Panc1 (cell line): ENCODE data around the gene CIAO2B. TPM values are rescaled to one million over a fixed set of nuclear protein-coding genes. Genes with fewer than 3 reads are reported as not detected.
"Not testable (repeated sequence)": the region's sequence is repeated elsewhere in the genome, so short reads cannot be mapped to it uniquely, and the experiment has no call there.

Experiments
- ATAC-seq: fragments of 200-7000 bp; cut with Tn5 transposase; 2 replicates; pipeline ENCODE4 v1.9.1; 2020; ENCODE audit warnings: mild to moderate bottlenecking, moderate library complexity
- BruUV-seq: library from RNA; stranded (reverse); fragments of 400-500 nt; replicated peaks from 2 replicates; lab custom pipeline; 2021; lab: Mats Ljungman, UMichigan
- CTCF ChIA-PET: fragments of 300-600 bp; sonication (Branson Sonifier 250); formaldehyde crosslinking; loops from one replicate; lab custom pipeline; 2022; ENCODE audit warnings: antibody characterized with exemption; lab: Charles Lee
- POLR2A ChIA-PET: fragments of 300-600 bp; sonication (Branson Sonifier 250); formaldehyde crosslinking; loops from one replicate; lab custom pipeline; 2022; ENCODE audit warnings: antibody characterized with exemption; lab: Charles Lee
- DNase-seq: peaks from one replicate; pipeline ENCODE4 v3.0.0-alpha.2; 2010; ENCODE audit warnings: low read depth, low spot score
- H3K27ac ChIP-seq: 2 replicates; pipeline ENCODE4 v1.5.1; 2011; ENCODE audit warnings: mild to moderate bottlenecking, low read length, inconsistent platforms
- H3K27me3 ChIP-seq: fragments of 200-500 bp; sonication (Bioruptor generic); 2 replicates; pipeline ENCODE4 v1.6.0; 2014; ENCODE audit warnings: low read length, inconsistent platforms; ENCODE audit not compliant: control insufficient read depth, insufficient read depth
- H3K36me3 ChIP-seq: fragments of 200-500 bp; sonication (Bioruptor generic); 2 replicates; pipeline ENCODE4 v1.5.1; 2014; ENCODE audit warnings: inconsistent platforms, mild to moderate bottlenecking, low read length, moderate library complexity; ENCODE audit not compliant: control insufficient read depth, insufficient read depth
- H3K4me1 ChIP-seq: 2 replicates; pipeline ENCODE4 v1.5.1; 2011; ENCODE audit warnings: inconsistent platforms, mild to moderate bottlenecking, low read length, moderate library complexity; ENCODE audit not compliant: control insufficient read depth, insufficient read depth
- H3K4me3 ChIP-seq, 2 experiments: 2 replicates each; pipeline ENCODE4 v1.5.1; 2011 to 2012; ENCODE audit warnings: low read depth in 2 of 2, low read length in 2 of 2, mild to moderate bottlenecking in 2 of 2, inconsistent platforms in 1 of 2, moderate library complexity in 1 of 2
- H3K9me3 ChIP-seq: fragments of 200-500 bp; sonication (Bioruptor generic); 2 replicates; pipeline ENCODE4 v1.5.1; 2014; ENCODE audit warnings: low read depth, mild to moderate bottlenecking, inconsistent platforms, low read length, moderate library complexity; ENCODE audit not compliant: control insufficient read depth, insufficient read depth
- POLR2AphosphoS5 ChIP-seq: IDR thresholded peaks from 2 replicates; pipeline ENCODE4 v1.6.1; 2012; ENCODE audit warnings: mild to moderate bottlenecking, low read depth, low read length, moderate library complexity
- SIN3A ChIP-seq: IDR thresholded peaks from 2 replicates; pipeline ENCODE4 v1.6.1; 2012; ENCODE audit warnings: low read depth, mild to moderate bottlenecking, low read length, moderate library complexity, borderline replicate concordance; ENCODE audit not compliant: insufficient read depth
- TCF7L2 ChIP-seq: IDR thresholded peaks from 2 replicates; pipeline ENCODE4 v1.6.1; 2011; ENCODE audit warnings: mild to moderate bottlenecking, low read depth, low read length, inconsistent platforms
- in situ Hi-C: cut with HindIII; loops from 2 replicates; pipeline ENCODE4 v1.10.0; 2016; ENCODE audit warnings: low sequenced_read_pairs, low pct_unique_long_range_greater_than_20kb
- intact Hi-C: fragments of 100-400 bp; cut with micrococcal nuclease; formaldehyde crosslinking; loops from one replicate; pipeline ENCODE4 v1.10.0; 2022; ENCODE audit not compliant: unreplicated experiment
- total RNA-seq: library from RNA; stranded (reverse); gene quantifications from one replicate; pipeline ENCODE4 v1.2.1, GENCODE V29; 2021; ENCODE audit not compliant: unreplicated experiment
- TF ChIP-seq, protein P1 (sequence below), 2 experiments: IDR thresholded peaks; 2 replicates each; pipeline ENCODE4 v1.6.1; 2011 to 2012; ENCODE audit warnings: low read depth in 2 of 2, control low read depth in 1 of 2, low read length in 1 of 2, mild to moderate bottlenecking in 1 of 2, moderate library complexity in 1 of 2; ENCODE audit not compliant: insufficient read depth in 1 of 2
- TF ChIP-seq, protein P2 (sequence below): fragments of 450-650 bp; IDR thresholded peaks from 2 replicates; pipeline ENCODE4 v1.5.1; 2017; ENCODE audit warnings: mild to moderate bottlenecking

CIAO2B gene
- total RNA-seq, 1 experiment from 2014 or later = 96.6 TPM

DNA sequence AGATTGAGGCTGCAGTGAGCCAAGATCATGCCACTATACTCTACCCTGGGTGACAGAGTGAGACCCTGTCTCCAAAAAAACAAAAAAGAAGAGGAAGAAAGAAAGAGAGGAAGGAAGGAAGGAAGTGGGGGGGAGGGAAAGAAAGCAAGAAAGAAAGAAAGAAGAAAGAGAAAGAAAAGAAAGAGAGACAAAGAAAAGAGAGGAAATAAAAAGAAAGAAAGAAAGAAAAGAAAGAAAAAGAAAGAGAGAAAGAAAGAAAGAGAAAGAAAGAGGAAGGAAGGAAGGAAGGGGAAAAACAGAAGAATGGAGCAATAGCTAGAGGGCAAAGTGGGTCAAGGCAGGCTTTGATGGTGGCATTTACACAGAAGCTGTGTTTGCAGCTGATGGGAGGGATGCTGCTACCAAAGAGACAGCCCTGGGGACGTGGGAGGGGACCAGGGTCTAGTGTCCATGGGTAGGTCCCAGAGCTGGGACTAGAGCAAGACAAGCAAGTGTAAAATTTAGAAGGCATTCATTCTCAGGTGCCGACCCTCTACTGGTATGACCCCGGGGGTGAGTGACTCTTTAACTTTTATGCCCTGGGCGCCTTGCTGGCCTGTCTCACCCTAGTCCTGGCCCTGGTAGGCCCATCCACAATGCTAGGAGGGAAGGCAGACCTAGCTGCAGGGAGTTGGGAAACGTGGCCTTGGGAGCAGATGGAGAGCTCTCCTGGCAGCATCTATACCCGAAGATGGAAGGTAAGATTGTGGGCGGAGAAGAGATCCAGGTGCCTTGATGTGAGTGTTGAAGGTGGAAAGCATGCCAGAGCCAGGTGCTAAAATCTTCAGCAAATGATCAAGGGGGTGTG, 24.9 kb upstream of the CIAO2B start:
- H3K27me3 ChIP-seq = no peaks in the 10 kb centered on the region
- no peaks in the 10 kb centered on the region for H3K36me3 ChIP-seq
- TF ChIP-seq TCF7L2 (no peak), SIN3A (no peak), POLR2AphosphoS5 (no peak)
- TF ChIP-seq, protein P1, sequence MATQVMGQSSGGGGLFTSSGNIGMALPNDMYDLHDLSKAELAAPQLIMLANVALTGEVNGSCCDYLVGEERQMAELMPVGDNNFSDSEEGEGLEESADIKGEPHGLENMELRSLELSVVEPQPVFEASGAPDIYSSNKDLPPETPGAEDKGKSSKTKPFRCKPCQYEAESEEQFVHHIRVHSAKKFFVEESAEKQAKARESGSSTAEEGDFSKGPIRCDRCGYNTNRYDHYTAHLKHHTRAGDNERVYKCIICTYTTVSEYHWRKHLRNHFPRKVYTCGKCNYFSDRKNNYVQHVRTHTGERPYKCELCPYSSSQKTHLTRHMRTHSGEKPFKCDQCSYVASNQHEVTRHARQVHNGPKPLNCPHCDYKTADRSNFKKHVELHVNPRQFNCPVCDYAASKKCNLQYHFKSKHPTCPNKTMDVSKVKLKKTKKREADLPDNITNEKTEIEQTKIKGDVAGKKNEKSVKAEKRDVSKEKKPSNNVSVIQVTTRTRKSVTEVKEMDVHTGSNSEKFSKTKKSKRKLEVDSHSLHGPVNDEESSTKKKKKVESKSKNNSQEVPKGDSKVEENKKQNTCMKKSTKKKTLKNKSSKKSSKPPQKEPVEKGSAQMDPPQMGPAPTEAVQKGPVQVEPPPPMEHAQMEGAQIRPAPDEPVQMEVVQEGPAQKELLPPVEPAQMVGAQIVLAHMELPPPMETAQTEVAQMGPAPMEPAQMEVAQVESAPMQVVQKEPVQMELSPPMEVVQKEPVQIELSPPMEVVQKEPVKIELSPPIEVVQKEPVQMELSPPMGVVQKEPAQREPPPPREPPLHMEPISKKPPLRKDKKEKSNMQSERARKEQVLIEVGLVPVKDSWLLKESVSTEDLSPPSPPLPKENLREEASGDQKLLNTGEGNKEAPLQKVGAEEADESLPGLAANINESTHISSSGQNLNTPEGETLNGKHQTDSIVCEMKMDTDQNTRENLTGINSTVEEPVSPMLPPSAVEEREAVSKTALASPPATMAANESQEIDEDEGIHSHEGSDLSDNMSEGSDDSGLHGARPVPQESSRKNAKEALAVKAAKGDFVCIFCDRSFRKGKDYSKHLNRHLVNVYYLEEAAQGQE (IDR thresholded peaks at IDR 0.05; ENCODE audit: insufficient read depth in 1 of 2, low read depth in 2 of 2, low read length in 1 of 2) = no peak
- TF ChIP-seq, protein P2, sequence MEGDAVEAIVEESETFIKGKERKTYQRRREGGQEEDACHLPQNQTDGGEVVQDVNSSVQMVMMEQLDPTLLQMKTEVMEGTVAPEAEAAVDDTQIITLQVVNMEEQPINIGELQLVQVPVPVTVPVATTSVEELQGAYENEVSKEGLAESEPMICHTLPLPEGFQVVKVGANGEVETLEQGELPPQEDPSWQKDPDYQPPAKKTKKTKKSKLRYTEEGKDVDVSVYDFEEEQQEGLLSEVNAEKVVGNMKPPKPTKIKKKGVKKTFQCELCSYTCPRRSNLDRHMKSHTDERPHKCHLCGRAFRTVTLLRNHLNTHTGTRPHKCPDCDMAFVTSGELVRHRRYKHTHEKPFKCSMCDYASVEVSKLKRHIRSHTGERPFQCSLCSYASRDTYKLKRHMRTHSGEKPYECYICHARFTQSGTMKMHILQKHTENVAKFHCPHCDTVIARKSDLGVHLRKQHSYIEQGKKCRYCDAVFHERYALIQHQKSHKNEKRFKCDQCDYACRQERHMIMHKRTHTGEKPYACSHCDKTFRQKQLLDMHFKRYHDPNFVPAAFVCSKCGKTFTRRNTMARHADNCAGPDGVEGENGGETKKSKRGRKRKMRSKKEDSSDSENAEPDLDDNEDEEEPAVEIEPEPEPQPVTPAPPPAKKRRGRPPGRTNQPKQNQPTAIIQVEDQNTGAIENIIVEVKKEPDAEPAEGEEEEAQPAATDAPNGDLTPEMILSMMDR = no peak
- BruUV-seq = no TSS peak
- CTCF ChIA-PET = interaction anchor here (0.6 kb wide), 1 partner anchor 155 kb away, joined by 5 read pairs; no protein-coding TSS in a partner anchor
- ATAC-seq (no peak), DNase-seq (no peak)
- in situ Hi-C loops = no loop called here
- no peaks in the 10 kb centered on the region for H3K9me3 ChIP-seq
- POLR2A ChIA-PET = interaction anchor here (0.6 kb wide), 1 partner anchor 186 kb away, joined by 4 read pairs; no protein-coding TSS in a partner anchor
- no peaks in the 10 kb centered on the region; the same call in 1 of the 2 replicates for H3K4me1 ChIP-seq
- intact Hi-C loops = loop anchor here (10.0 kb wide), 1 partner anchor 226 kb away; the partner anchor contains the start of gene MATCAP1
- H3K27ac ChIP-seq = no peak overlapping the region
- no peak overlapping the region for H3K4me3 ChIP-seq

DNA sequence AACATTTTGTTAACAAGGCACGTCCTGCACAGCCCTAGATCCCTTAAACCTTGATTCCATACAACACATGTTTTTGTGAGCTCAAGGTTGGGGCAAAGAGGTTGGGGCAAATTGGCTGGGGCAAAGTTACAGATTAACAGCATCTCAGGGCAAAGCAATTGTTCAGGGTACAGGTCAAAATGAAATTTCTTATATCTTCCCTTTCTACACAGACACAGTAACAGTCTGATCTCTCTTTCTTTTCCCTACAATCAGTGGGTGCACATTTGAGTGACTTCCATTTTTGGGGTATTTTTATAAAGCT, 21.9 kb upstream of the CIAO2B start:
- H3K27me3 ChIP-seq, H3K4me1 ChIP-seq, in situ Hi-C loops, DNase-seq, H3K27ac ChIP-seq, POLR2A ChIA-PET, H3K4me3 ChIP-seq, BruUV-seq, H3K9me3 ChIP-seq, ATAC-seq, H3K36me3 ChIP-seq: not testable (repeated sequence)
- intact Hi-C loops = loop anchor here (10.0 kb wide), 1 partner anchor 229 kb away; the partner anchor contains the start of gene MATCAP1
- CTCF ChIA-PET = interaction anchor here (0.6 kb wide), 1 partner anchor 200 kb away, joined by 3 read pairs; no protein-coding TSS in a partner anchor

DNA sequence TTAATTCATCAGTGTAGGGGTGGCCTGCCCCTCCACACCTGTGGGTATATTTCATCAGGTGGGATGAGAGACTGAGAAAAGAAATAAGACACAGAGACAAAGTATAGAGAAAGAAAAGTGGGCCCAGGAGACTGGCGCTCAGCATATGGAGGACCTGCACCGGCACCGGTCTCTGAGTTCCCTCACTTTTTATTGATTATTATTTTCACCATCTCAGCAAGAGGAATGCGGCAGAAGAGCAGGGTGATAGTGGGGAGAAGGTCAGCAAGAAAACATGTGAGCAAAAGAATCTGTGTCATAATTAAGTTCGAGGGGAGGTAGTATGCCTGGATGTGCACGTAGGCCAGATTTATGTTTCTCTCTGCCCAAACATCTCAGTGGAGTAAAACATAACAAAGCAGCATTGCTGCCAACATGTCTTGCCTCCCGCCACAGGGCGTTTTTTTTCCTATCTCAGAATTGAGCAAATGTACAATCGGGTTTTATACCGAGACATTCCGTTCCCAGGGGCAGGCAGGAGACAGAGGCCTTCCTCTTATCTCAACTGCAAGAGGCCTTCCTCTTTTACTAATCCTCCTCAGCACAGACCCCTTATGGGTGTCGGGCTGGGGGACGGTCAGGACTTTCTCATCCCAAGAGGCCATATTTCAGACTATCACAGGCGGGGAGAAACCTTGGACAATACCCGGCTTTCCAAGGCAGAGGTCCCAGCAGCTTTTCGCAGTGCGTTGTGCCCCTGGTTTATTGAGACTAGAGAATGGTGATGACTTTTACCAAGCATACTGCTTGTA, 21.4 kb upstream of the CIAO2B start:
- CTCF ChIA-PET = interaction anchor here (0.6 kb wide), 1 partner anchor 200 kb away, joined by 3 read pairs; no protein-coding TSS in a partner anchor

More for the DNA sequence above, 21.4 kb upstream of the CIAO2B start:
- in situ Hi-C loops, POLR2A ChIA-PET, H3K27me3 ChIP-seq, H3K27ac ChIP-seq, DNase-seq, H3K4me3 ChIP-seq, ATAC-seq, H3K9me3 ChIP-seq, H3K4me1 ChIP-seq, H3K36me3 ChIP-seq, BruUV-seq: not testable (repeated sequence)
- intact Hi-C loops = loop anchor here (10.0 kb wide), 1 partner anchor 229 kb away; the partner anchor contains the start of gene MATCAP1
